AG08396 (cell line): ENCODE results near the gene MCCC1.
"Not testable (repeated sequence)": the region's sequence is repeated elsewhere in the genome, so short reads cannot be mapped to it uniquely, and the experiment has no call there.

Experiments
- DNase-seq: peaks from one replicate; pipeline ENCODE4 v3.0.0; 2012; ENCODE audit warnings: low spot score, mixed read lengths

Gene MCCC1

DNA sequence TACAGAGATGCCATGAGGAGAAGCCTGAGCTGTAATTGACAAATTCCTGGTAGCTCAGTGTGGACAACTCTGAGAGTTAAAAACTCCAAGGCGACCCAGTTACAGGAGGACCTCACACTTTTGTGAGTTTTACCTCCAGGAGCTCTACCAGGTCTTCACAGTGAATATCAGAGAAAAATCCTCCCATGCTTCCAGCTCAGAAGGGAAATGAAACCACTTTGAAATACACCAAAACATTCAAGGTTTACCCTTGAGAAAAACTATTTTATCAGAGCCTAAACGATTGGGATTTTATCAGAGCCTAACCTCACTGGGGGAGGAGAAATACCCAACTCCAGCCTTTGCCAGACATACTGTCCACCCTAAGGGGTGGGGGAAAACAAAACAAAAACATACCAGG is 52.4 kb downstream of the MCCC1 start:
- DNase-seq, result no peak

DNA sequence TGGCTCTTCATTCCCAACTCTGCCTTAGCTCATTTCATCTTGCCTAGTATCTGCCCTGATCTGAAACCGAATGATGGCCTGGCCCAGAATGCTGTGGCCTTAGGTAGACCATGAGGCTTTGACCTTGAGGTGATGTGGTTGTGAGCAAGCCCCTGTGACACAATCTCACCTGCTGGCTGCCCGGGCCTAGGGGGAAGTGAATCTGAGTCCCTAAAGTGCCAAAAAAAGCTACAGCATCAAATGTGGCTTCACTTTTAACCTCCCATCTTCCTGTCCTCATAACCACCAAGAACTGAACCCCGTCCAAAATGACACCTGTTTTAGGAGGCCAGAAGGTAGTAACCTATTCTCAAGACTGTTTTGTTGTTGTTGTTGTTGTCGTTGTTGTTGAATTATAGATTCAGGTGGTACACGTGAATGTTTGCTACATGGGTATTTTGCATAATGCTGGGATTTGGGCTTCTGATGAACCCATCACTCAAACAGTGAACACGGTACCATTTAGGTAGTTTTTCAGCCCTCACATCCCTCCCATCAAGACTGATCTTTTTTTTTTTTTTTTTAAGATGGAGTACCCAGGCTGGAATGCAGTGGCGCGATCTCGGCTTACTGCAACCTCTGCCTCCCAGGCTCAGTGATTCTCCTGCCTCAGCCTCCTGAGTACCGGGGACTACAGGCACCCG is 54.6 kb downstream of the MCCC1 start:
- DNase-seq, result no peak

DNA sequence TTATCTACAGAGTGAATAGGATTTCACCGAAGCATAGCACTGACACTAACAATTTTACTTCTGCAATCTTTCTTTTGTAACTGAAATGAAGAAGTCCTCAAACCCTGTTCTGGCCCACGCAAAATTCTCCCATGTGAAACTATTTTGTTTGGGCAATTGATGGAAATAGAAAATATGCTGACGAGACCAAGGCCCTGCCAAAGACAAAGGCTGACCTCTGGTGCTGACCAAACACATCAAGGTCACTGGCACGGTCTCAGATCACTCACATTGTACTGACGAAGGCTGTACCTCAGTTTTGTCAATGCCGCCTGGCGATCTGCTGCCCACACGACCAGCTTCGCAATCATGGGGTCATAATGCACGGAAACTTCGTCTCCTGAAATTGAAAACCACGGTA is 60.5 kb downstream of the MCCC1 start:
- DNase-seq, result no peak

DNA sequence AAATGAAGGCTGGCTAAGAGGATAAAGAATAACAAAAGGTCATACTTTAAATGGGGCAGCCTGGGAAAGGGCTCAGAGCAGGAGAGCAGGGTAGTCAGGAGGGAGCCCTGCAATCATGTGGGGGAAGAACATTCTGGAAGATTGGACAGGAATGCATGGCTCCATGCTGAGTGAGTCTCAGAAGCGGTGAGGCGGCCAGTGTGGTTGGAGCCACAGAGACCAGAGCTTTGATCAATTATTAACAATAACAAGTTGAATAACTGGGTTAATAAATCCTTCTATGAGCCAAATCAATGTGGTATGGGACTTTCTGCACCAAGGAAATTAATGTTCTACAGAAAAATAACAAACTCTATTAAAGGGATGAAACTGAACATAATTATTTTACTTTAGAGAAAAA is 61.1 kb downstream of the MCCC1 start:
- DNase-seq, result no peak

DNA sequence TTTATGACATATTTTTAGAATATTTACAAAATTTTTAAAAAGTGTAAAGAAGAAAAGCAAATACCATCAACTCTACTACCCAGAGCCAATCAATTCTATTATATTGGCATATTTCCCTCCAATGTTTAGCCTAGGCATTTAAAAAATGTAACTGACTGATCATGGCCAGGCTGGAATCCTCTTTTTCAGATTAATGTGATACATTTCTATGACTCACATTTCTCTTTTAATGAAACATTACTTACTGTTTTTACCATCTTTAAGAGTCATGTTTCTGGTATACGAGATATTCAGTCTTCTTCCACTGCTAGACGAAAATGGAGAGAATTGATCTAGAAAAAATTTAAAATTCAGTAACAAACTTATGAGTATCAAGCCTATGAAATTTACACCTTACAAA is 65.5 kb downstream of the MCCC1 start:
- peak; percentile 30 for DNase-seq

DNA sequence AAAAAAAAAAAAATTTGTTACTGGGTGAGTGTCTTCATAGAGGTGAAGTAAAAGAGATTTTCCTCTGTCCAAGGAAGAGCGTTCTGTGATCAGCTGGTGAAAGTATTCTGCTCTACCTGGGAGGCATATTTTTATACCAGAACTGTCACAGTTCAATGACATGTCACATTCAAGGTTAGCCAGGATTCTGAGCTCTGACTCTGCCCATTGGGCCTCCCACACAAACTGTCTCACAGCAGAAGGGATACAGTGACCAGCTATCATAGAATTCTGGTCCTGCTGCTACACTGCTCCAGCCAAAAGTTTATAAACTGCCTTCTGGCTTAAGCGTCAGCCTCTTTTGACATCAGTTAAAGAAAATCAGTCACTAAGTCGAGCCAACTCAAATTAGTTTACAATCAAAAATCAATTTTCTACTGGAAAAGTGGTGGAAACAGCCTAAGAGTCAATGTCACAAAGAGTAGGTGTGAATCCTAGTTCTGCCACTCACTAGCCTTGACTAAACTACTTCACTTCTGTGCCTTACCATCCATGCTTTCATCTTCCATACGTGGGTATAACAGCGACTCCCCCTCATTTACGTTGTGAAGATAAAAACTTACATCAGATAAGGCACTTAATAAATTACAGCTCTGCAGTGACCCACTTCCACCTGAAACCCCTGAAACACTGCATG is 66.3 kb downstream of the MCCC1 start:
- DNase-seq, result no peak

DNA sequence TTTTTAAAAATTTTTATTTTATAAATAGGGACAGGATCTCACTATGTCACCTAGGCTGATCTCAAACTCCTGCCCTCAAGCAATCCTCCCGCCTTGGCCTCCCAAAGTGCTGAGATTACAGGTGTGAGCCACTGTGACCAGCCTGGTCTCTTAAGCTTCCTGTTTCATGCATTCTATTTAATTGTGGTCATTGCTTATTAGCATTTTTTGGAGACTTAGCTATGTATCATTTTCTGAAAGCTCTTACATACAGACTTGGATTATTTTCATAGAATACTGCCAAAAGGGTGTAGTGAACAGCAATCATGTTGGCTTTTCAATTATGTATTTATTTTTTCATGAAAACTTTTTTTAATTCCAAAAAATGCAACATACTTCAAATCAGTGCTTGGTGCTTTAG is 67.5 kb downstream of the MCCC1 start:
- DNase-seq, result no peak

DNA sequence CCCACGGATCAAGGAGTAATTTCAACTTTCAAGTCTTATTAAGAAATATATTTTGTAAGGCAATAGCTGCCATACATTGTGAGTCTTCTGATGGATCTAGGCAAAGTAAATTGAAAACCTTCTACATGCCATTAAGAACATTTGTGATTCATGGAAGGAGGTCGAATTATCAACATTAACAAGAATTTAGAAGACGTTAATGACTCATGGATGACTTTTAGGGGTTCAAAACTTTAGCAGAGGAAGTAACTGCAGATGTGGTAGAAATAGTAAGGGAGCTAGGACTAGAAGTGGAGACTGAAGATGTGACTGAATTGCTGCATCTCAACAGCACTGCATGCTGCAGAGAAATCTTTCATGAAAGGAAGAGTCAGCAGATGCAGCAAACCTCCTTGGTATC is 70.9 kb downstream of the MCCC1 start:
- DNase-seq, result no peak

DNA sequence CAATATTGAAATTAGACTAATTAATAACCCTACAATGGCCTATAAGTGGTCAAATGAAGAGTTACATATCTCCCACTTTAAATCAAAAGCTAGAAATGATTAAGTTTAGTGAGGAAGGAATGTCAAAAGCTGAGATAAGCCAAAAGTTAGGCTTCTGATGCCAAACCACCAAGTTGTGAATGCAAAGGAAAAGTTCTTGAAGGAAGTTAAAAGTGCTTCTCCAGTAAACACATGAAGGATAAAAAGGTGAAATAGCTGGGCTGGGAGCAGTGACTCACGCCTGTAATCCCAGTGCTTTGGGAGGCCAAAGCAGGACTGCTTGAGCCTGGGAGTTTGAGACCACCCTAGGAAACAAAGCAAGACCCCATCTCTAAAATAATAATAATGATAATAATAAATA is 72.0 kb downstream of the MCCC1 start:
- no peak for DNase-seq

DNA sequence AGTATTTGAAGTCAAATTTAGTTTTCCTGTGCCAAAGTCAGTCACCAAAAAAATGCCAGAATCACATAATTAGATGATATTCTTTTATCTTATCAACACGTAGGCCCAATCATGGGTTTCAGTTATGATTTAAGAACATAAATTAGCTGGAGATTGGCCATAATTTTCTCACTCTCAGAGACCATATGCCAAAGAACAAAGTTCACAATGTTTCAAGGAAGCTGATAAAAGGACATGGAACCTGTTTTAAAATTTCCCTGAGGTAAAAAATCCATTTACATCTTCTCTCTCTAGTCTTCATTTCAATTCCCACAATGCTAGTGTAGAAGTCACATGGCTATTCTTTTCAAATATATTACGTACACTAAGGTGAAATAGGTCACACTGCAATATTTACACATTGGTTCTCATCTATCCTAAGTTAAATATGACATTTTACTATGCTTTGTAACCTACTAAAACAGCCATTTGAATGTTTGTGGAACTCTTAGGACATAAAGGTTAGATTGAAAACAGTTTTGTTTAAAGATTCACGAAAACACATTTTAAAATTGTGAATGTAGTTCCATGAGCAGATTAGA is 76.3 kb downstream of the MCCC1 start:
- no peak for DNase-seq

DNA sequence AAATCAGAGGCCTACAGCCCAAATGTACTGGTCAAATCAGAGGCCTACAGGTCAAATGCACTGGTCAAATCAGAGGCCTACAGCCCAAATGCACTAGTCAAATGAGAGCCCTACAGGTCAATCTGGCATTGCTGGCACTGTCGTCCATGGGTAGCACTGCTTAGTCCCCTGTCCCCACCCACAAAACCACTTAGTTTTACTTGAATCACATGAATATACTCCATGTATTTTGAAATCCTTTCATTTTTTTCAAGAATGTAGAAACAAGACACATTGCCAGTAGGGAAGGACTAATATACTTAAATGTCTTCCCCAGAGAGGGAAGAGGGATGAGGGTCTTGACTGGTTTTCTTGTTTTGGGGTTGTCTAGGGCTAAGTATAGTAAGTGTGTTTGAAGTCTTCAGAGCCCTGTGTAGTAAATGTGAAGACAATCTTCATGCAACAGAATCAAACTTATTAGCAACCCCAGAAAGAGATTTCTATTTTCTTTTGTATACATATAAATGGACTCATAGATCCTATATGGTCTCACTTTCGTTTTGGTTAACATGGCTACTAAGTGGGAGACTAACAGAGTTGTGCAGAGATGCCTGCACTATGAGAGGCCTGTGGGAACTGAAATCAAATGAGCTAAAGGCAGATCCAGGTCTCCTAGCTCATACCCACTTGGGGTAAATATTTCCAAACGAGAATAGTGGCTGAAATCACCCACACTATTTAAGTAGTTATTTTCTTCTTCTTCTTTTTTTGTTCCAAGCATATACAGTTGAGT is 80.7 kb downstream of the MCCC1 start:
- no peak for DNase-seq

DNA sequence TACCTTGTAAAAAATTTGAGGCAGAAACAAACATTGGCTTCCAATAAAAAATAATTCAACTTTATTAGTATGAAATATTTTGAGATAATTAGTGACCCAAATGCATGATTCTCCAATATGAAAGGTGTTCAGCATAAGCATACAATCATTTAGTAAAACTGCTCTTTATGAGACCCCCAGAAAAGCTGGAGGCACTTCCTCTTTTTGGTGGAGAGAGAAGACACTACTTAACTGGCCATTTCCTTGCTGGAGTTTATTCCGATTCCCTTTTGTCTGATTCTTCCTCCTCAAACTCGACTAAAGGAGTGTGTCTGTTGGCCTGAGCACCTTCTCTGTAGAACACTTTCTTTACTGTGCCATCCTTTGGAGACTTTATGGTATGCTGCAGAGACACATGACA is 84.1 kb downstream of the MCCC1 start:
- no peak for DNase-seq

DNA sequence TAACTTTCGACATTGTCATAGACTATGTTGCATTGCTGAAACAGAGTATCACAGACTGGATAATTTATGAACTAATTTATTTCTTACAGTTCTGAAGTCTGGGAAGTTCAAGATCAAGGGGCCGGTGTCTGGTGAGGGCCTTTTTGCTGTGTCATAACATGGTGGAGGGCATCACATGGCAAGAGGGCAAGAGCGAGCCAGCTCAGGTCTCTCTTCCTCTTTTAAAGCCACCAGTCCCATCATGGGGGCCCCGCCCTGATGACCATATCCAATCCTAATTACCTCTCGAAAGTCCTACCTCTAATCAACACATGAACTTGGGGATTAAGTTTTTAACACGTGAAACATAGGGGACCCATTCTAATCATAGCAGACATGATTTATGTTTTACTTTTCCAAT is 85.4 kb downstream of the MCCC1 start:
- no peak for DNase-seq

DNA sequence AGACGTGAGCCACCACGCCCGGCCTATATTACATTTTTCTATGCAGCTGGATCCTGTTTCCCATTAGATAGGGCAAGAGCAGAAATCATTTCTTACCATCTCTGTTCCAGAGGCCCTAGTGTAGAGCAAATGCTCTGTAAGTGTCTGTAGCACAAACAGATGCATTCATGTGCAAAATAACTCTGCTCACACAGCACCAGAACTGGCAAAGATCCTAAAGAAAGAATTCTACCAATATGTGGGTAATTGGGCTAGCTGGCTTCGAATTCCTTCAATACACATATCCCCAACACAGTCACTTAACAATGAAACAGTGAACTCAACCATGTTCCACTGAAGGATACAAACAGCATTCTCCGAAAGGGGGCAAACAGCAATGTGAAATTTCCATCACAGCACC is 86.2 kb downstream of the MCCC1 start:
- no peak for DNase-seq

DNA sequence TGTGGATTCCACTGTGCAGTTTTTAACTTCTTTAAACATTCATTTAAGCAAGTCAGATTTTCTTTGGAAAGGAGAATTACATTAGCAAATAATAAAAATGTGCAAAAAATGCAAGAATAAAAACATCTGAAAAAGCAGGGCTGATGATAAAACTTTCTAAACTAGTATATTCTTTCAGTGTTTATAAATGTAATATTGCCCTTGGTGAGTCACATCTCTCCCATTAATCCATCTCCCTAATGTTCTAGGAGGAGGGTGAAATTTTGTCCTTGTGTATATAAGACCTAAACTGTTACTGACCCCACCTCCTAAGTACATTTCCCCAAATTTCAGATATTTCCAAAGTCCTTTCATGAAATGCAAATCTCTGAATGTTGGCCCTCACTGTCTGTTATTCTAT is 90.5 kb downstream of the MCCC1 start:
- no peak for DNase-seq

DNA sequence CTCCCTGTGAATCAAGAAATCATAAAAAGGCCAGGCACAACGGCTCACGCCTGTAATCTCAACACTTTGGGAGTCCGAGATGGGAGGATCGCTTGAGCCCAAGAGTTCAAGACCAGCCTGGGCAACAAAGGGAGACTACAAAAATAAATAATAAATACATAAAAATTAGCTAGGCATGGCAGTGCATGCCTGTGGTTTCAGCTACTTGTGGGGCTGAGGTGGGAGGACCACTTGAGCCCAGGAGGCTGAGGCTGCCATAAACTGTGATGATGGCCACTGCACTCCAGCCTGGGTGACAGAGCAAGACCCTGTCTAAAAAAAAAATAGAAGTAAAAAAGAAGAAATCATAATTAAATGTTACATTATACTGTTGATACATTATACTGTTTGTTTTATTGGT is 91.0 kb downstream of the MCCC1 start:
- no peak for DNase-seq

DNA sequence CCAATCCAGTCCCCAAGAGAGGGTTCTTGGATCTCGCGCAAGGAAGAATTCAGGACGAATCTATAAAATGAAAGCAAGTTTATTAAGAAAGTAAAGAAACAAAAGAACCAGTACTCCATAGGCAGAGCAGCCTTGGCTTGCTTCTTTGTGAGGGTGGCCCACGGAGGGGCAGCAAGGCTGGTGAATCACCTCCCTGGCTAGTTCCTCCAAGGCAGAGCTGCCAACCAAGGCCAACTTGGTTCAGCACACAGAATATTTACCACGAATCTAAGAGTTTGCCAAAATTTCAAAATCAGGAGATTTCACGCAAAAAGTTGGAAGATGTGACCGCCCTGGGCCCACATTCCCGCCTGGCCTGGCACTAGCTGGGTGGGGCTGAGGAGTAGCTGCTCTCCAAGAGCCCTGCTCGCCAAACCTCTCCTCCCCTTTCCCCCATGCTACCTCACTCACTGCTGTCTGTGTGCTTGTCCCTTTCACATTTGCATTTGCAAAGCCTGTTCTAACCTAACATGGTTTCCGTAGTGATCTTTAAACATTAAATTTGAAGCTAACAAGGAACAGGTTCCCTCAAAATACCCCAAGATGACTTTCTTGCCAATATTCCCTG is 92.8 kb downstream of the MCCC1 start:
- DNase-seq, result no peak

DNA sequence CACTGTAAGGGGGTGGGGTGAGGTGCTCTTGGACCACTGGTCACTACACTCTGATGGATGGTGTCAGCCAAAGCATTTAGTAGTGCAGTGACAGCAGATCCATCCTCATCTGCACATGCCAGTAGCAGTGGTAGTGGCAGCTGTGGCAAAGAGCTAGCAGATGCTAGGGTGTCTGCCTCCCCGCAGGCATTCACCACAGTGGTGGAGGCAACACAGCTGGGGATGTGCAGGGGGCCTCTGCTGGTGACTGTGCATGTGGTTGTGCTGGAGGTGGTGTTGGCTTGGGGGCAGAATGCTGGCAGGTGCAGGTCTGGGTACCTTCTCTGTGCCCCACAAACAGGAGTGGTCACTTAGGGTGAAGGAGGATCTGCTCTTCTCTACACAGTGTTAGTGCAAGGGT is 99.5 kb downstream of the MCCC1 start:
- no peak for DNase-seq

DNA sequence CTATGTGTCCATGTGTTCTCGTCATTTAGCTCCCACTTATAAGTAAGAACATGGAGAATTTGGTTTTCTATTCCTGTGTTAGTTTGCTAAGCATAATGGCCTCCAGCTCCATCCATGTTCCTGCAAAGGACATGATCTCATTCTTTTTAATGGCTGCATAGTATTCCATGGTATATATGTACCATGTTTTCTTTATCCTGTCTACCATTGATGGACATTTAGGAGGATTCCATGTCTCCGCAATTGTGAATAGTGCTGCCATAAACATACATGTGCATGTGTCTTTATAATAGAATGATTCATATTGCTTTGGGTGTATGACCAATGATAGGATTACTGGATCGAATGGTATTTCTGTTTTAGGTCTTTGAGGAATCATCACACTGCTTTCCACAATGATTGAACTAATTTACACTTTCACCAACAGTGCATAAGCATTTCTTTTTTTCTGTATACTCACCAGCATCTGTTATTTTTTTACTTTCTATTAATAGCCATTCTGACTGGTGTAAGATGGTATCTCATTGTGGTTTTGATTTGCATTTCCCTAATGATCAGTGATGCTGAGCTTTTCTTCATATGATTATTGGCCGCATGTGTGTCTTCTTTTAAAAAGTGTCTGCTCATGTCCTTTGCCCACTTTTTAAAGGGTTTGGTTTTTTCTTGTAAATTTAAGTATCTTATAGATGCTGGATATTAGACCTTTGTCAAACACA is 105.7 kb downstream of the MCCC1 start:
- DNase-seq, result not testable (repeated sequence)

DNA sequence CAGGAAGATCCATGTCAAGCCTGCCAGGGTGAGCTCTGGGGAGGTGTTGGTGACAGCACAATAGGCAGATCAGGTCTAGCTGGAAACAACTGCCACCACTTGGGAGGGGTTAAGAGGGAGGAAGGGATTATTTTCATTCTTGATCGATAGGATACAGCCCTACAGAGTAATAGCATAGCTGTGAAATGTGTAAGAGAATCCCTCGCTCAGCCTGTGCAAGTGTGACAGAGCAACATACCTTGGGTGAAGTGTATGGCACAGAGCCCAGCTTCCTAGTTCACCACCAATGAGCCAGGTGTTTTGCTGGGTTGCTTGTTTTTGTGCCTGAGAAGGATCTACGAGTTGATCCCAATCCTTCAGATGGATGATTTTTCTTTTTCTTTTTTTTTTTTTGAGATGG is 109.7 kb downstream of the MCCC1 start:
- DNase-seq, result no peak

DNA sequence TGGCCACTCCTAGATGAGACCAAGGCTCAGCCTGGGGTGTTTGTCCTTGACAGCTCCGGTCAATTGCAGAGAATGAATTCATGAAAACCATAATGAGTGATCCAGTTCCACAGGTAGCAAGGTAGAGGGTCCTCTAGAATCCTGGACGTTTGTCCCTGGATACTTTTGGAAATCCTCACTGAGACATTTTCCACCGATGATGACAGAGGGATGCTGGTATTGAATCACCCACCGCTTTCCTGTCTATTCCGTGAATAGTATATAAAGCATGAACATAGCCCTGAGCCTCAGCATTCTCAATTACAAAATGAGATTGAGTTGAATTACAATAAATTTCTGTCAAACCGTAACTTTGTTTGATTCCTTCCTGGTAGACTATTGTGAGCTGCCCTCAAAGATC is 113.3 kb downstream of the MCCC1 start:
- DNase-seq, result no peak

DNA sequence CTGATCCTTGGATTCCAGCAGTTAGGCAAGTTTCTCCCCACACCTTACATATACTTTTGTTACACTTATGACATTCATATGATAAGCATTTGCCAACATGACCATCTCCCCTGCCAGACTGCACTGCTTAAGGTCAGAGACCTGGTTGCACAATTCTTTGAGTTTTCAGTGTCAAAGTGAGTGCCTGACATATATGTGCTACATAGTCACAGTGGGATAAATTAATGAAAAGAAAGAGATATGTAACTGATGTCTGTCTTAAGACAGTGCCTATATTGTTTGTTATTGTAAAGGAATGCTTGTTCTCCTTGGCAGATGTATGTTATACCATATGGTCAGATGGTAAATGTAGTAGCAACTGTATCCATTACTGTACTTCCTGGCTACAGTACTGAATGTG is 115.4 kb downstream of the MCCC1 start:
- no peak for DNase-seq
